HCT116 (cell line): ENCODE data around the gene MAPRE2. TPM values are rescaled to one million over a fixed set of nuclear protein-coding genes. Genes with fewer than 3 reads are reported as not detected.

Source experiments
- ATAC-seq: fragments of 200-7000 bp; cut with Tn5 transposase; 2 replicates; pipeline ENCODE4 v1.9.1; 2020; ENCODE audit warnings: mild to moderate bottlenecking, moderate library complexity
- BruUV-seq: library from RNA; stranded (reverse); fragments of 400-500 nt; replicated peaks from 2 replicates; lab custom pipeline; 2021; lab: Mats Ljungman, UMichigan
- CTCF ChIA-PET: fragments of 300-600 bp; sonication (Branson Sonifier 250); formaldehyde crosslinking; loops from one replicate; lab custom pipeline; 2021; ENCODE audit warnings: antibody characterized with exemption; lab: Charles Lee
- POLR2A ChIA-PET: fragments of 300-600, 350-600 bp; sonication (Branson Sonifier 250); formaldehyde crosslinking; loops from one replicate; lab custom pipeline; 2021; ENCODE audit warnings: antibody characterized with exemption; lab: Charles Lee
- RAD21 ChIA-PET, 2 experiments: fragments of 300-600 bp; sonication (Branson Sonifier 250); formaldehyde crosslinking; loops; one replicate each; lab custom pipeline; 2023; ENCODE audit warnings: low total read pairs in 2 of 2; ENCODE audit not compliant: uncharacterized antibody in 2 of 2, unreplicated experiment in 2 of 2, low non-redundant PET in 1 of 2; lab: Charles Lee
- DNase-seq: peaks from one replicate; pipeline ENCODE4 v3.0.0-alpha.2; 2010; ENCODE audit warnings: low read depth, low spot score
- H2AFZ ChIP-seq: fragments of 200-600 bp; shearing (Covaris generic), sonication (generic); 2 replicates; pipeline ENCODE4 v1.6.1; 2017; ENCODE audit warnings: low read depth, mixed run types, mixed read lengths, antibody characterized with exemption, low read length; ENCODE audit not compliant: poor library complexity, severe bottlenecking
- H3K27ac ChIP-seq: 2 replicates; pipeline ENCODE4 v1.5.1; 2012; ENCODE audit warnings: low read depth, low read length
- H3K27me3 ChIP-seq: fragments of 200-600 bp; sonication (generic); 2 replicates; pipeline ENCODE4 v1.6.1; 2016; ENCODE audit warnings: mixed run types, low read length, mixed read lengths; ENCODE audit not compliant: insufficient read depth
- H3K36me3 ChIP-seq, 2 experiments: fragments of 200-500 bp in 1 of 2; fragments of 200-600 bp in 1 of 2; sonication (Bioruptor generic) in 1 of 2; sonication (generic) in 1 of 2; 2 replicates each; pipeline versions ENCODE4 v1.5.1 to v1.6.1; 2014 to 2016; ENCODE audit warnings: low read length in 2 of 2, inconsistent platforms in 1 of 2, mixed read lengths in 1 of 2, mixed run types in 1 of 2; ENCODE audit not compliant: insufficient read depth in 2 of 2, control insufficient read depth in 1 of 2
- H3K4me1 ChIP-seq, 2 experiments: fragments of 200-600 bp in 1 of 2; sonication (generic) in 1 of 2; 2 replicates each; pipeline versions ENCODE4 v1.5.1 to v1.6.1; 2012 to 2017; ENCODE audit warnings: low read length in 2 of 2, inconsistent platforms in 1 of 2, mild to moderate bottlenecking in 1 of 2, mixed read lengths in 1 of 2, mixed run types in 1 of 2, moderate library complexity in 1 of 2; ENCODE audit not compliant: insufficient read depth in 2 of 2, control insufficient read depth in 1 of 2
- H3K4me2 ChIP-seq: fragments of 200-600 bp; sonication (generic); 2 replicates; pipeline ENCODE4 v1.6.1; 2017; ENCODE audit warnings: mixed run types, low read length, mixed read lengths
- H3K4me3 ChIP-seq, 2 experiments: fragments of 200-600 bp in 1 of 2; sonication (generic) in 1 of 2; replicated peaks in 1 of 2; 2 replicates each; pipeline ENCODE4 v1.5.1; 2011 to 2016; ENCODE audit warnings: low read length in 2 of 2, control low read depth in 1 of 2, low read depth in 1 of 2, mild to moderate bottlenecking in 1 of 2, mixed read lengths in 1 of 2, mixed run types in 1 of 2
- H3K79me2 ChIP-seq: fragments of 200-600 bp; sonication (generic); 2 replicates; pipeline ENCODE4 v1.6.1; 2017; ENCODE audit warnings: mild to moderate bottlenecking, mixed run types, low read length, moderate library complexity, mixed read lengths; ENCODE audit not compliant: insufficient read depth
- H3K9ac ChIP-seq: fragments of 200-600 bp; sonication (generic); 2 replicates; pipeline ENCODE4 v1.6.1; 2016; ENCODE audit warnings: low read length, mixed read lengths
- H3K9me2 ChIP-seq: fragments of 200-600 bp; sonication (generic), shearing (Covaris generic); 2 replicates; pipeline ENCODE4 v1.6.1; 2017; ENCODE audit warnings: mixed run types, mild to moderate bottlenecking, moderate library complexity; ENCODE audit not compliant: insufficient read depth
- H3K9me3 ChIP-seq, 2 experiments: fragments of 200-500 bp in 1 of 2; fragments of 200-600 bp in 1 of 2; sonication (Bioruptor generic) in 1 of 2; sonication (generic) in 1 of 2; 2 replicates each; pipeline ENCODE4 v1.6.1; 2014 to 2017; ENCODE audit warnings: low read length in 2 of 2, mixed read lengths in 2 of 2, inconsistent platforms in 1 of 2, low read depth in 1 of 2, mild to moderate bottlenecking in 1 of 2, mixed run types in 1 of 2, moderate library complexity in 1 of 2; ENCODE audit not compliant: control insufficient read depth in 1 of 2, insufficient read depth in 1 of 2
- H4K20me1 ChIP-seq: fragments of 200-600 bp; sonication (generic), shearing (Covaris generic); 2 replicates; pipeline ENCODE4 v1.6.1; 2017; ENCODE audit warnings: mixed run types, mild to moderate bottlenecking, moderate library complexity; ENCODE audit not compliant: insufficient read depth
- CBX3 ChIP-seq: IDR thresholded peaks from 2 replicates; pipeline ENCODE4 v1.6.1; 2012; ENCODE audit warnings: low read depth
- CEBPB ChIP-seq: IDR thresholded peaks from 2 replicates; pipeline ENCODE4 v1.6.1; 2012; ENCODE audit warnings: low read depth
- ELF1 ChIP-seq: IDR thresholded peaks from 2 replicates; pipeline ENCODE4 v1.6.1; 2012; ENCODE audit warnings: low read depth, borderline replicate concordance
- EZH2 ChIP-seq: fragments of 200-600 bp; sonication (generic); IDR thresholded peaks from 2 replicates; pipeline ENCODE4 v1.6.1; 2017; ENCODE audit warnings: antibody characterized with exemption, mixed run types
- EZH2phosphoT487 ChIP-seq: fragments of 200-600 bp; IDR thresholded peaks from 2 replicates; pipeline ENCODE4 v1.6.1; 2018; ENCODE audit warnings: antibody characterized with exemption, borderline replicate concordance
- POLR2A ChIP-seq: IDR thresholded peaks from 2 replicates; pipeline ENCODE4 v1.7.0; 2011; ENCODE audit warnings: borderline replicate concordance; ENCODE audit not compliant: insufficient read depth, insufficient read length; ENCODE audit errors: extremely low read depth
- POLR2AphosphoS5 ChIP-seq: IDR thresholded peaks from 2 replicates; pipeline ENCODE4 v1.6.1; 2011; ENCODE audit warnings: mild to moderate bottlenecking, low read depth, low read length, moderate library complexity
- SIN3A ChIP-seq: IDR thresholded peaks from 2 replicates; pipeline ENCODE4 v1.6.1; 2012; ENCODE audit warnings: low read depth
- SP1 ChIP-seq: IDR thresholded peaks from 2 replicates; pipeline ENCODE4 v1.6.1; 2012; ENCODE audit warnings: low read depth
- SRF ChIP-seq: IDR thresholded peaks from 2 replicates; pipeline ENCODE4 v1.6.1; 2012; ENCODE audit warnings: low read depth
- TCF7L2 ChIP-seq: IDR thresholded peaks from 2 replicates; pipeline ENCODE4 v1.7.0; 2011; ENCODE audit warnings: borderline replicate concordance, inconsistent platforms; ENCODE audit not compliant: insufficient read depth, insufficient read length; ENCODE audit errors: extremely low read depth
- ZFX ChIP-seq: fragments of 450-650 bp; IDR thresholded peaks from 2 replicates; pipeline ENCODE4 v1.6.1; 2017
- ZNF274 ChIP-seq: fragments of 200-500 bp; sonication (Bioruptor generic); IDR thresholded peaks from 2 replicates; pipeline ENCODE4 v1.6.1; 2014; ENCODE audit warnings: mild to moderate bottlenecking, low read depth, low read length, inconsistent platforms
- intact Hi-C: fragments of 100-400 bp; cut with micrococcal nuclease; formaldehyde crosslinking; loops from 2 replicates; pipeline ENCODE4 v1.10.0; 2022
- total RNA-seq: library from RNA; stranded (reverse); gene quantifications from one replicate; pipeline ENCODE4 v1.2.1, GENCODE V29; 2021; ENCODE audit not compliant: unreplicated experiment
- TF ChIP-seq, protein P1 (sequence below): IDR thresholded peaks from 2 replicates; pipeline ENCODE4 v1.6.1; 2012

Gene MAPRE2
- total RNA-seq, 1 experiment from 2014 or later: 17.2 TPM

GRCh38 chr18:35022426-35023001 is 18.7 kb upstream of the MAPRE2 start:
- no peak overlapping the region for H2AFZ ChIP-seq
- H3K4me1 ChIP-seq: no peaks in the 10 kb centered on the region
- DNase-seq (no peak), ATAC-seq (no peak)
- ChIA-PET POLR2A (no interaction called here), RAD21 (no interaction called here), CTCF (no interaction called here)
- no peaks in the 10 kb centered on the region for H3K36me3 ChIP-seq
- no TSS peak for BruUV-seq
- H3K9ac ChIP-seq: no peak overlapping the region
- H3K27ac ChIP-seq: no peak overlapping the region
- H3K4me3 ChIP-seq: no peak overlapping the region
- no peaks in the 10 kb centered on the region for H3K79me2 ChIP-seq
- no peaks in the 10 kb centered on the region for H3K9me2 ChIP-seq
- intact Hi-C loops: no loop called here
- no peak for TF ChIP-seq ZNF274
- no peak for TF ChIP-seq POLR2AphosphoS5
- no peak for TF ChIP-seq SP1
- TF ChIP-seq, protein P1, sequence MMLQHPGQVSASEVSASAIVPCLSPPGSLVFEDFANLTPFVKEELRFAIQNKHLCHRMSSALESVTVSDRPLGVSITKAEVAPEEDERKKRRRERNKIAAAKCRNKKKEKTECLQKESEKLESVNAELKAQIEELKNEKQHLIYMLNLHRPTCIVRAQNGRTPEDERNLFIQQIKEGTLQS: no peak
- TF ChIP-seq ZFX: no peak
- TF ChIP-seq SIN3A: no peak
- no peak for TF ChIP-seq POLR2A
- TF ChIP-seq CEBPB: no peak
- no peak for TF ChIP-seq EZH2
- no peak for TF ChIP-seq EZH2phosphoT487
- no peaks in the 10 kb centered on the region for H4K20me1 ChIP-seq
- H3K4me2 ChIP-seq: no peak overlapping the region
- no peaks in the 10 kb centered on the region for H3K27me3 ChIP-seq
- H3K9me3 ChIP-seq: no peaks in the 10 kb centered on the region

GRCh38 chr18:35024196-35024595 is 17.0 kb upstream of the MAPRE2 start:
- Histone ChIP-seq H3K27ac (no peak overlapping the region), H3K4me3 (no peak overlapping the region), H3K9me3 (no peaks in the 10 kb centered on the region), H3K4me2 (no peak overlapping the region), H4K20me1 (no peaks in the 10 kb centered on the region), H3K79me2 (no peaks in the 10 kb centered on the region), H2AFZ (no peak overlapping the region), H3K9me2 (no peaks in the 10 kb centered on the region), H3K27me3 (no peaks in the 10 kb centered on the region), H3K4me1 (no peaks in the 10 kb centered on the region), H3K36me3 (no peaks in the 10 kb centered on the region), H3K9ac (no peak overlapping the region)
- ChIA-PET CTCF (no interaction called here), RAD21 (no interaction called here), POLR2A (no interaction called here)
- DNase-seq (no peak), ATAC-seq (no peak)
- TF ChIP-seq EZH2: no peak
- no peak for TF ChIP-seq CBX3
- no peak for TF ChIP-seq ZFX
- TF ChIP-seq ZNF274: no peak
- no peak for TF ChIP-seq SRF
- no peak for TF ChIP-seq TCF7L2
- no peak for TF ChIP-seq POLR2A
- no peak for TF ChIP-seq ELF1
- no peak for TF ChIP-seq EZH2phosphoT487
- TF ChIP-seq SIN3A: no peak
- intact Hi-C loops: no loop called here
- BruUV-seq: no TSS peak
